ENCODE results near the gene CBLN3.

GRCh38 chr14:24426150-24426911 is 3.1 kb downstream of the CBLN3 start:
- TF ChIP-seq POLR2A (IDR thresholded peaks at IDR 0.05) (no peak), POLR2AphosphoS5 (IDR thresholded peaks at IDR 0.05) (no peak)

Measured in stomach (tissue), 4 donors.